HG03103 (cell line): ENCODE measurements around the gene DRC1.

Source experiments
- ATAC-seq: cut with Tn5 transposase; IDR thresholded peaks from one replicate; pipeline ENCODE4 v1.9.1; 2021; ENCODE audit warnings: low read depth; ENCODE audit not compliant: unreplicated experiment

Gene DRC1

DNA sequence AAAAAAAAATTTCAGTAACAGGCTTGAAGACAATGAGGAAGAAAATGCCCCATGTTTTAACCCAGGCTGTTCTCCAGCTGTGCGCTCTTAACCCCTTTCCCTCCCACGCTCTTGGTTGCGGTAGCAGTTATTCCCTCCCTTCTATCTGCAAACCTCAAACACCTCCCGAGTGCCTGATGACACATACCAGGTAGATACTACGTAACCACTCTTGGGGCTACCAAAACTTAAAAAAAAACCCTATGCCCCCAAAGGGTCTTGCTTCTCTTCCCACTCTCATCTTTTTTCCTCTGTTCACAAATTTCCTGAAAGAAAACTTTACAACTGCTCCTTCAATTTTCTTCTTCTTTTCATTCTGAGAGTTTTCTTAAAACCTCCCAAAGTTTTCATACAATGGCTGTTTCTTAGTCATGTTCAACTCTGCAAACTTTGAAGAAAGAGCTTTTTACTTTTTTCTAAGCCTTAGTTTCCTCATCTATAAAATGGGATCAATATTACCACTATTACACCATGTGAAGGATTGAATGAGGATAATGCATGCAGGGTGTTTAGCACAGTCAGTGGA lies 4.9 kb upstream of the DRC1 start:
- no peak for ATAC-seq

GRCh38 chr2:26399771-26400376 lies 1.8 kb upstream of the DRC1 start:
- no peak for ATAC-seq

DNA sequence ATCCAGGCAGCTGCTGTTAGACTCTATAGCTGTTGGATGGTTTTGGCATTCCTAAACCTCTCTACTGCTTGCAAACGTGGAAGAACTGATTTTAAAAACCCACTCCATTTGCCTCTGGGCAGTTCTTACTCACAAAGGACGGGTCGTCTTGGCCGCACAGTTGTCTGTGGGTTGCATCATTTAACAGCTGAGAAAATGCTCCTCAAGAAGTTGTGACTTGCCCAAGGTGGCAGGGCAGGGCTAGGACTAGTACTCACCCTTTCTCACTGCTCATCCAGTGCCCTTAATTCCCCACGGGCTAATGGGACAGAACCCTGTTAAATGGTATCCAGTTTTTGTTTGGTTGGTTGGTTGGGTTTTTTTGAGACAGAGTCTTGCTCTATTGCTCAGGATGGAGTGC lies 997 bp upstream of the DRC1 start:
- no peak for ATAC-seq

- ATAC-seq = no peak
Measured at GRCh38 chr2:26407526-26407925, 5.8 kb downstream of the DRC1 start.

GRCh38 chr2:26409785-26410184 lies 8.1 kb downstream of the DRC1 start:
- no peak for ATAC-seq

DNA sequence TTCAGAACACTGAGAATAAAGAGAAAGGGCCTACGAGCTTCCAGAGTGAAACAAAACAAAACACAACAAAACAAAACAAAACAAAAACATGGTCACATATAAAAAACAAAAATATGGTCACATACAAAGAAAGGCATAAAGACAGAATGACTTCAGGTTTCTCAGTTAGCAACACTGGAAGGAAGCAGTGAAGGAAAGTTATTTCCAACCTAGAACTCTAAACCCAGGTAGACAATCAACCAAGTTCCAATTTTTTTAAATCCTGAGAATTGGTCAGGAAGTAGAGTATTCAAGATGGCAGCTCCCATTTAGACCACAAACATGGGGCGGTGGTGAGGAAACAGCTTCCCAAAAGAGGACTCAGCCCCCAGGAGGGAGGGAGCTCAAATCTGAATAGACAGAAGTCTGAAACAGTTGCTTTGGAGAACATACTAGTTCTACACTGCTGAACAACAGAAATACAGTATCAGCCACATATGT lies 9.1 kb downstream of the DRC1 start:
- ATAC-seq = no peak

DNA sequence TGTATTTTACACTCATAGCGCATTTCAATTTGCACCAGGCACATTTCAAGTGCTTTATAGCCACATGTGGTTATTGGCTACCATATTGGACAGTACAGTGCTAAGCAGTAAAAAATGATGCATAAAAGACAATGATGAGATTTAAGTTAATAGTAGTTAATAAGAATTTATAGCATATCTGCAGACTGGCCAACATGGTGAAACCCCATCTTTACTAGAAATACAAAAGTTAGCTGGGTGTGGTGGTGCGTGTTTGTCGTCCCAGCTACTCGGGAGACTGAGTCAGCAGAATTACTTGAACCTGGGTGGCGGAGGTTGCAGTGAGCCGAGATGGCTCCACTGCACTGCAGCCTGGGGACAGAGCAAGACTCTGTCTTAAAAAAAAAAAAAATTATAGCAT lies 9.7 kb downstream of the DRC1 start:
- no peak for ATAC-seq

DNA sequence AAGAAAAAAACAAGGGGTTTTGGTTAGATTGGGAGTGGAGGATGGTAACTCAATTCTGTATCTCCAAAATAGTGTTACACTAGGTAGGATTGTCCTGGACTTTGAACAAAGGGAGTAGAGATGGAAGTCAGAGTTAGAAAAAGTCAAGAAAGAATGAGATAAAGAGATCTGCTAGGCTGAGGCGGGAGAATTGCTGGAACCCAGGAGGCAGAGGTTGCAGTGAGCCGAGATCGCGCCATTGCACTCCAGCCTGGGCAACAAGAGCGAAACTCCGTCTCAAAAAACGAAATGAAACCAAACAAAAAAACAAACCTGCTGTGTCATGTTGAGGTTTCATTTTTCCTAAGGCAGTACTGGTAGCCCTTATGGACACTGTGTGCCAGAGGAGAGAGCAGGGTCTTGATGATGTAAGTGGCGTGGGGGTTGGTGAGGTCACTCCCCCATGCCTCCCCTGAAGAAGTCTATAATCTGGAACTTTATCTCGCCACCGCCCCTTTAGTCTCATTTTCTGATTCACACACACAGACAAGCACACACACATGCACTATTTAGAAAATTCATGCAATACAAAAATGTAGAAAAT lies 10.5 kb downstream of the DRC1 start:
- no peak for ATAC-seq

DNA sequence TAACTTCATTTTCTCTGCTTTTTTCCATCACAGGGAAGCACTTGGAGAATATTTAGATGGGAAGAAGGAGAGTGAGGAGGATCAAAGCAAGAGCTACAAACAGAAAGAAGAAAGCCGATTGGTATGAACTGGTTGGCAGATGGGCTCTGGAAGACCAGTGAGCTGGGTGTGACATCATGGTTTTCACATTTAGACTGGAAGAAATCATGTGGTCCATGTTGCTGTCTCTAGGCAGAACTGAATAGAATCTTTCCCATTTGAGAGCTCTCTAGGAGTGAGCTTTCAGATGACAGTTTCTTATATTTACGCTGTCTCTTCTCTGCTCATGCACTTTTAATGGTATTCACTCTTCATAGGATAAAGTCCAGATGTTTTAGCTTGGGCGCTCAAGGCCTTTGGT lies 12.6 kb downstream of the DRC1 start:
- no peak for ATAC-seq

DNA sequence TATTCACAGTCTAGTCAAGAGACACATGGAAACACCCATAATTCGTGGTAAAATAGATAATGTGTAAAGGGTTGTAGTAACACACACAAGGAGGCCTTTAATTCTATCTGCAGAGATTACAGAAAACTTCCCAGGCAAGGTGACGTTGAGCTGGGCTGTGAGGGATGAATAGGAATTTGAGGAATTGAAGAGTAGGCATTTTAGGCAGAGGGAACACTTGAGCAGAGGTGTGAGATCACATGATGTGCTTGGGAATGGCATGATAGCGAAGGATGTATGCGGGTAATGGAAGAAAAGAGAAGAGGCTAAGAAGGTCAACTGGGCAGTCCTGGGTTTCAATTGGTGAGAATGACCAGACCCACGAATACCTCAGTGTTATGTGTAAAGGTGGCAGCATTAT lies 20.2 kb downstream of the DRC1 start:
- ATAC-seq = no peak

DNA sequence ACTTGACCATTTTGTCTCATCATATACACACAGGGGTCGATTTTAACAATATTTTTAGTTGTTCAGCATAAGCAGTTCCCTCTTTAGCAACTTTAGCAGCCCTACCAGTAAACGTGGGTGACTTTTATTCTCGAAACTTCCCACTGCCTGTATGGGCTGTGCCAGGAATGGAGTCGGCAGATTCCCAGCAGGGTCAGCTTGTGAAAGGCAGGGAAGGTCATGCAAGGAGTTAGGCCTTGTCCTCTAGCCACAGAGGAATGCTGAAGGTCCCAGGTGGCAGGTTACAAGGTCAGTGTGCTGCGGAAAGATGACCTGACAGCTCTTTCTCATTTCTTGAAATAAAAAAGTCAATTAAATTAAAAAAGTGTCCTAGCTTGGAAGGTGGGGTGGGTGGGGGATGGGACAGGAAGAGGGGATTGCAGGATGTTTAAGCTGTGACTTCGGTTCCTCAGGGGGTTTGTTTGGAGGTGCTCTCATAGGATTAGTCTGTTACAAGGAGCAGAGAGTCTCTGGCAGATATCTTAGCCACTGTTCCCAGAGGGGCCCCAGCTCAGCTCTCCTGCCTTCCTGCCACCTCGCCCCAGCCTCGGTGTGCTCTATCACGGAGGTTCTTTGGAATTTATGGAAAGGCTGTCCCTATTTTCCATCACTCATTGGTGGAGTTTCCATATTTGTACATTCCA lies 21.4 kb downstream of the DRC1 start:
- ATAC-seq = no peak

- ATAC-seq = no peak
Measured at GRCh38 chr2:26423750-26424149, 22.0 kb downstream of the DRC1 start.

DNA sequence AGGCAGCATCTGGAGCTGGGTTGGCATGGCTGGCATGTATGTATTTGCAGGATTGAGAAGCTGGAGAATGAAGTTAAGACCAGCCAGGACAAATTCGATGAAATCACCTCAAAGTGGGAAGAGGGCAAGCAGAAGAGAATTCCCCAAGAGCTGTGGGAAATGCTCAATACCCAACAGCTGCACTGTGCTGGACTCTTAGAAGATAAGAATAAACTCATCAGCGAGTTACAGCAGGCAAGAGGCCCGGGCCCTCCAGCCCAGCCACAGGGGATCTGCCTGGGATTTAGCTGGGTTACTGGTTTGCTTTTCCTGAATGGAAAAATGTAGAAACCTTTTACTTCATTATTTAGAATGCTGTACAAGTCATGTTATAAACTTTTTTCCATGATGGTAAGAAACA lies 22.5 kb downstream of the DRC1 start:
- ATAC-seq = no peak

DNA sequence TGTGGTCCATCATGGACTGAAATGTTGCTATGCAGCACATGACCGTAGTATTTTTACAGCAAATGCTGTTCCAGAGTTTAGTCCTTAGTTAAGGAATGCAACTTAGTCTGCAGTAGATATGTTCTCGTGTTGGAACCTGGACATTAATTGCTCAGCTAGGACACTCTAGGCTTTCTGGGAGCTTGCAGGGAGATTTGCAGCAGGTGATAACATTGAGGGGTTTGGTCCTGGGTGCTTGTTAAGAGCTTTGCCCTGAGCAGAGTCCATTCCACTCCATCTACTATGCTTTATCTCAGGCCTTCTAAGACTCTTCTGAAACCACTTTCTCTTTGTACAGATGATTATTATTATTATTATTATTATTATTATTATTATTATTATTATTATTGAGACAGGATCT lies 27.1 kb downstream of the DRC1 start:
- ATAC-seq = no peak

GRCh38 chr2:26429779-26430578 lies 28.3 kb downstream of the DRC1 start:
- no peak for ATAC-seq

DNA sequence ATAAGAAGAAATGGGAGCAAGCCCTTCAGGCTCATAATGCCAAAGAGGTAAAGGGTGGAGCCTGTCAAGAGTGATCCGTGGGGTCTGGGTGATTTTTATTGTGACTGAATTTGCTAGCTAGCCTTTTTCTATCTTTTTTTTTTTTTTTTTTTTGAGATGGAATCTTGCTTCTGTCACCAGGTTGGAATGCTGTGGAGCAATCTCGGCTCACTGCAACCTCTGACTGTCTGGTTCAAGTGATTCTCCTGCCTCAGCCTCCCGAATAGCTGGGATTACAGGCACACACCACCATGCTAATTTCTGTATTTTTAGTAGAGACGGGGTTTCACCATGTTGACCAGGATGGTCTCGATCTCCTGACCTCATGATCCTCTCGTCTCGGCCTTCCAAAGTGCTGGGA lies 29.1 kb downstream of the DRC1 start:
- ATAC-seq = no peak

- ATAC-seq = no peak
Measured at GRCh38 chr2:26432363-26432762, 30.6 kb downstream of the DRC1 start.

- ATAC-seq = no peak
Measured at GRCh38 chr2:26432859-26433258, 31.1 kb downstream of the DRC1 start.

DNA sequence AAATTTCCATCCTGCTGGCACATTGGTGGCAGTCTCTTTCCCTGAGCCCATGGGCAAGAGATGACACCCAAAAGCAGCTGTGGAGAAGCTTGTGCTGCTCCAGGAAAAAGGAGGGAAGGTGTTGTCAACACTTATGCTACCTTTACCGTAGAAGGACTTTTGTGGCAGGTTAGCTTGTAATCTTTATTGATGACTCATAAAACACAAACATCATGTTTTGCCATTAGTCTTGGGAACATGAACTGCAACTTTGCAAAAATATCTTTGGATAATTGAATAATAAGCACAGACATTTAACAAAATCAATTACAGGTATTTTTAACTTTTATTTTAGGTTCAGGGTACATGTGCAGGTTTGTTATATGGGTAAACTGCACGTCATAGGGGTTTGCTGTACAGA lies 33.4 kb downstream of the DRC1 start:
- no peak for ATAC-seq

GRCh38 chr2:26438526-26438925 lies 36.8 kb downstream of the DRC1 start:
- ATAC-seq = no peak

DNA sequence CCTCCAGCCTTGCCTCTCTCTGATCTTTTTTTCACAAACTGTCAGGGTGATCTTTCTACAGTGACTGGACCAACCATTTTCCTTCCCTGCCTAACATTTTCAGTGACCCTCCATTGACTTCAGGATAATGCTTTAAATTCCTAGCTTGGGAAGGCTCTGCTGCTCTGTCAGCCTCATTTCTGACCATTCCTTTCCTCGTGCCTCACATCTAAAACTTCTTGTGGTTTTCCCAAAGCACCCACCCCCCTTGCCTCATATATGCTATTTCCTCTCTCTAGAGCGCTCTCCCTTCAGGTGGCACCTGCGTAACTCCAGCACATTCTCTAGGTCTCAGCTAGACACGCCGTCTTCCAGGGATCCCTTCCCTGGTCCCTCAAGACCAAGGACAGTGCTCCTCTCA lies 37.2 kb downstream of the DRC1 start:
- no peak for ATAC-seq
